Left lung (tissue), 10 donors: ENCODE measurements around the gene TGIF2. TPM values are rescaled to one million over a fixed set of nuclear protein-coding genes. Genes with fewer than 3 reads are reported as not detected.

Experiments used
- ATAC-seq: fragments of 200-7000 bp; cut with Tn5 transposase; one replicate; pipeline ENCODE4 v1.9.1; 2020; ENCODE audit warnings: moderate library complexity
- DNase-seq, 4 donors: peaks; one replicate each; pipeline ENCODE4 v3.0.0-alpha.2; 2013 to 2020
- H3K27ac ChIP-seq, 2 donors: fragments of 200-600 bp; sonication (generic) in 1 of 2; one replicate each; pipeline versions ENCODE4 v1.5.0 to v1.8.0; 2020 to 2021
- H3K27me3 ChIP-seq, 2 donors: fragments of 200-600 bp; sonication (generic) in 1 of 2; one replicate each; pipeline versions ENCODE4 v1.5.0 to v1.8.0; 2020 to 2021
- H3K36me3 ChIP-seq, 2 donors: fragments of 200-600 bp; sonication (generic) in 1 of 2; one replicate each; pipeline versions ENCODE4 v1.5.0 to v1.8.0; 2020 to 2021
- H3K4me1 ChIP-seq, 2 donors: fragments of 200-600 bp; one replicate each; pipeline ENCODE4 v1.8.0; 2021
- H3K4me3 ChIP-seq, 2 donors: fragments of 200-600 bp; sonication (generic) in 1 of 2; one replicate each; pipeline versions ENCODE4 v1.5.0 to v1.8.0; 2020 to 2021; ENCODE audit warnings: mild to moderate bottlenecking in 1 of 2
- H3K9me3 ChIP-seq, 2 donors: fragments of 200-600 bp; sonication (generic) in 1 of 2; one replicate each; pipeline versions ENCODE4 v1.5.0 to v1.8.0; 2020 to 2021
- CTCF ChIP-seq, 2 donors: fragments of 200-600 bp; sonication (generic) in 1 of 2; IDR thresholded peaks; one replicate each; pipeline versions ENCODE4 v1.5.0 to v1.8.0; 2021; ENCODE audit warnings: antibody characterized with exemption in 2 of 2
- intact Hi-C, 2 donors: fragments of 100-400 bp; cut with DNase I; formaldehyde crosslinking; loops; one replicate each; pipeline versions ENCODE4 v1.11.2 to v1.14.2; 2022
- polyA plus RNA-seq, 6 donors: library from polyadenylated mRNA; unstranded; fragments of 120-200 nt; gene quantifications; one replicate each; pipeline ENCODE4 v1.2.1, GENCODE V29; 2013; ENCODE audit not compliant: insufficient read length in 6 of 6
- total RNA-seq, 2 donors: library from RNA; stranded (reverse); fragmentation: NEBNext Ultra II Directional; extraction: Animal tissue kit (Norgen Biotek cat#: 25700); gene quantifications; one replicate each; pipeline ENCODE4 v1.2.1, GENCODE V29; 2021
- donor health status: DM: no; HTN: yes; CAD: no.
- donor health status: DM: no; HTN: no; CAD: no.

The TGIF2 gene
- total and polyA plus RNA-seq, 8 donors = 11.2 to 52.1 (median 43.0) TPM

- Histone ChIP-seq H3K27me3 (peaks cover 0 to 4% of the 10 kb centered on the region in 2 donors), H3K4me1 (peaks cover 27 to 43% of the 10 kb centered on the region in 2 donors), H3K27ac (peak overlapping the region; percentile 60 to 87), H3K9me3 (no peaks in the 10 kb centered on the region), H3K36me3 (peaks cover 0 to 21% of the 10 kb centered on the region in 2 donors), H3K4me3 (peak overlapping the region; percentile 52 to 73)
- intact Hi-C loops = no loop called here
- TF ChIP-seq CTCF (IDR thresholded peaks at IDR 0.05) = peak; percentile 41 to 50
- DNase-seq = peak in 2 of 4 donors; percentile 22 to 45
- peak; percentile 56 for ATAC-seq
Measured at GRCh38 chr20:36541768-36542488, 31.5 kb upstream of the TGIF2 start.

GRCh38 chr20:36542516-36543183 lies 30.7 kb upstream of the TGIF2 start:
- H3K4me1 ChIP-seq = peaks cover 27 to 43% of the 10 kb centered on the region in 2 donors
- DNase-seq (peak in 1 of 4 donors; percentile 28), ATAC-seq (no peak)
- intact Hi-C loops = no loop called here
- H3K9me3 ChIP-seq = no peaks in the 10 kb centered on the region
- no peak for TF ChIP-seq CTCF (IDR thresholded peaks at IDR 0.05)
- peak overlapping the region in 1 of 2 donors; percentile 87 for H3K27ac ChIP-seq
- peaks cover 0 to 28% of the 10 kb centered on the region in 2 donors for H3K36me3 ChIP-seq
- H3K27me3 ChIP-seq = peaks cover 0 to 4% of the 10 kb centered on the region in 2 donors
- H3K4me3 ChIP-seq = peak overlapping the region; percentile 52 to 73

- peak overlapping the region in 1 of 2 donors; percentile 52 for H3K4me3 ChIP-seq
- H3K27ac ChIP-seq = peak overlapping the region; percentile 29 to 87
- H3K9me3 ChIP-seq = no peaks in the 10 kb centered on the region
- no peak for TF ChIP-seq CTCF (IDR thresholded peaks at IDR 0.05)
- H3K36me3 ChIP-seq = peaks cover 0 to 37% of the 10 kb centered on the region in 2 donors
- ATAC-seq = no peak
- H3K4me1 ChIP-seq = peaks cover 27 to 43% of the 10 kb centered on the region in 2 donors
- intact Hi-C loops = no loop called here
- H3K27me3 ChIP-seq = peaks cover 0 to 4% of the 10 kb centered on the region in 2 donors
- DNase-seq = no peak
Measured at GRCh38 chr20:36543184-36544133, 29.9 kb upstream of the TGIF2 start.

- peaks cover 0 to 46% of the 10 kb centered on the region in 2 donors for H3K36me3 ChIP-seq
- no peaks in the 10 kb centered on the region for H3K9me3 ChIP-seq
- intact Hi-C loops = no loop called here
- peak; percentile 52 for ATAC-seq
- peaks cover 27 to 43% of the 10 kb centered on the region in 2 donors for H3K4me1 ChIP-seq
- no peak for TF ChIP-seq CTCF (IDR thresholded peaks at IDR 0.05)
- peak in 1 of 4 donors; percentile 59 for DNase-seq
- peak overlapping the region in 1 of 2 donors; percentile 52 for H3K4me3 ChIP-seq
- H3K27ac ChIP-seq = peak overlapping the region in 1 of 2 donors; percentile 29
- peaks cover 0 to 4% of the 10 kb centered on the region in 2 donors for H3K27me3 ChIP-seq
Measured at GRCh38 chr20:36544134-36545018, 29.0 kb upstream of the TGIF2 start.
